ENCODE measurements around the gene GOLGA3. TPM values are rescaled to one million over a fixed set of nuclear protein-coding genes. Genes with fewer than 3 reads are reported as not detected.

The GOLGA3 gene
- total RNA-seq, 1 donor from 2014 or later, result 150 TPM

GRCh38 chr12:132723015-132723763 is 105.5 kb downstream of the GOLGA3 start:
- no peak for DNase-seq (ENCODE audit: low read depth)

- DNase-seq (ENCODE audit: low read depth), result no peak
Measured at GRCh38 chr12:132720606-132721345, 107.9 kb downstream of the GOLGA3 start.

GRCh38 chr12:132719954-132720324 is 108.7 kb downstream of the GOLGA3 start:
- no peak for DNase-seq (ENCODE audit: low read depth)

- no peak for DNase-seq (ENCODE audit: low read depth)
Measured at GRCh38 chr12:132719141-132719953, 109.3 kb downstream of the GOLGA3 start.

Other genes with a start within 250 kb of the GOLGA3 start
- 0.15 TPM in 1 of 2 replicates, not detected in the other for gene LRCOL1, start 218.3 kb downstream of the GOLGA3 start, total RNA-seq
- gene P2RX2, start 210.1 kb downstream of the GOLGA3 start, total RNA-seq, result not detected in 2 replicates
- 13.3 and 13.7 TPM in 2 replicates for gene POLE, start 141.5 kb downstream of the GOLGA3 start, total RNA-seq
- 10.5 and 23.1 TPM in 2 replicates for gene PXMP2, start 141.3 kb downstream of the GOLGA3 start, total RNA-seq
- gene PGAM5, start 118.0 kb downstream of the GOLGA3 start, total RNA-seq, result 53.1 and 104 TPM in 2 replicates
- 111 and 116 TPM in 2 replicates for gene ANKLE2, start 67.0 kb downstream of the GOLGA3 start, total RNA-seq
- gene CHFR, start 58.7 kb upstream of the GOLGA3 start, total RNA-seq, result 36.8 and 48.4 TPM in 2 replicates
- gene ZNF605, start 127.4 kb upstream of the GOLGA3 start, total RNA-seq, result 5.0 and 25.3 TPM in 2 replicates
- 8.5 and 12.6 TPM in 2 replicates for gene ZNF26, start 157.5 kb upstream of the GOLGA3 start, total RNA-seq
- 18.1 and 49.9 TPM in 2 replicates for gene ZNF84, start 208.6 kb upstream of the GOLGA3 start, total RNA-seq